Inflammatory macrophage treated with lipopolysaccharide for 1 hour (primary cell): ENCODE results near the gene ECSIT.
"Not testable (repeated sequence)": the region's sequence is repeated elsewhere in the genome, so short reads cannot be mapped to it uniquely, and the experiment has no call there.

Experiments
- DNase-seq, 2 donors: peaks; one replicate each; pipeline ENCODE4 v3.0.0-alpha.2; 2020 to 2022

The ECSIT gene, protein sequence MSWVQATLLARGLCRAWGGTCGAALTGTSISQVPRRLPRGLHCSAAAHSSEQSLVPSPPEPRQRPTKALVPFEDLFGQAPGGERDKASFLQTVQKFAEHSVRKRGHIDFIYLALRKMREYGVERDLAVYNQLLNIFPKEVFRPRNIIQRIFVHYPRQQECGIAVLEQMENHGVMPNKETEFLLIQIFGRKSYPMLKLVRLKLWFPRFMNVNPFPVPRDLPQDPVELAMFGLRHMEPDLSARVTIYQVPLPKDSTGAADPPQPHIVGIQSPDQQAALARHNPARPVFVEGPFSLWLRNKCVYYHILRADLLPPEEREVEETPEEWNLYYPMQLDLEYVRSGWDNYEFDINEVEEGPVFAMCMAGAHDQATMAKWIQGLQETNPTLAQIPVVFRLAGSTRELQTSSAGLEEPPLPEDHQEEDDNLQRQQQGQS

DNA sequence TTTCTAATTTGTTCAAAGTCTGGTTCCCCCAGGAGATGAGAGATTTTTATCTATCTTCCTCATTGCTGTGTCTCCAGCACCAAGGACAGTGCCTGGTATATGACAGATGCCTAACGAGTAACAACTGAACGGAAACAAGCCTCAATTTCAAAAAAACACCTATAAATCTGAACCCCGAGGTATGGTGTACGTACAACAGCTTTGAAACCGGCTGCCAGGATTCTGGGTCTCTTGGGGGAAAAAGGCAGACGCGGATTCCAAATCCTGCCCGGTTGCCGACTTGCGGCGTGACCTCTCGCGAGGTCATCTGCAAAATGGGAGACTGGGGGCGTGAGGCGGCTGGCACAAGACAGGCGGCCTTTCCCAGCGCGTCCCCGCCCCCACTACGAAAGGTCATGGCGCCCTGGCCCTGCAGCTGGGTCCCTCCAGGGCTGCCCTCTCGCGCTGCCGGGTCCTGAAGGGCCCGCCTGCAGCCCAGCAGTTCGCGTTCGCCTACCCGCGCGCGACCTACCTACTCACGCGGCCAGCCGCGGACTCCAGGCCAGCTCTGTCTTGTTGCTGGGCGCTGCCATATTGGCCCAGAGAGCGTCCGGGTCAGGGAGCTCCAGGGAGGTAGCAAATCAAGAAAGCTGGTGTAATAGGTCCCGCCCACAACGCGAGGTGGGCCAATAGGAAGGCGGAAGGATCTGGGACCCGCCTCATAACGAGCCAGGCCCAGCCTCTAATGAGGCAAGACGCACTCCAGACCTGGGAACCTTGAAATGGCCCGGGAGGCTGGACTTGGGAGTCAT is at the start of gene ECSIT:
Gene ECSIT (minus strand): TSS at position 584 of the 791 bp plus-strand sequence. CDS start 9,964 bp downstream, outside the sequence.
- peak; percentile 98 to 99 for DNase-seq

DNA sequence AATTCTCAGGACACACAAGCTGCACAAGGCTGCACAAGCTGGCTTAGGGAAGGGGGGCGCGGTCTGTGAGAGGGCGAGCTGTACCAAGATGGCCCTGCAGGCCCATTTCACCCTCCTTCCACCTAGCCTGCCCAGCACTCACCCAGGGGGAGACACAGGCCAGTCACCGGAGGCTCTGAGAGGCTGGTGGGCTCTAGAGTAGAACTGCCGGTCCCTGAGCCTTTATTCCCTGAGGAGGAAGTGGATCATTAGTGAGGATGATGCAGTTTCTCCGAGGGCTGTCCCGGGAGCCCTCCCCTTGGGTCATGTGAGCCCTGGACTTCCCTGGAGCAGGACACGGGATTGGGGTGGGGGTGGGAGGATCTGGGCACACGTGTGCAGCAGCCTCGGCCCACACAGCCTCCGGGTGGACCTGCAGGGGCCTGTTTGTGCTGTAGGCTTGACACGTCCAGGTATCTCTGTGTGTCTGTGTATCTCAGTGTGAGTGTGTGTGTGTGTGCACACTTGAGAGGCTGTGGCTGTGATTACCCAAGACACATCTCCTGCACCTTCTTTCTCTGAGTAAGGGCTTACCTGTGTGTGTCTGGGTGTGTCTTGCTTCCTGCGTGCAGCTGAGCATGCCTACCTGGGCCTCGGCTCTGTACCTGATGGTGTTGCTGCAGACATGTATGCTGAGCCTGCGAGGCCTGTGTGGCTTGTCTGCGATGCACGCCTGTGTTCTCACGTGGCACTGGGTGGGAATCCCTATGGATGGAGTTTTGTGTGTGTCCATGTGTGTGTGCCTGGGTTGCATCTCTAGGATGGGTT is 48.7 kb upstream of the ECSIT start, which contains the start of gene ACP5:
Gene ACP5 (minus strand): TSS at position 195 of the 807 bp plus-strand sequence. CDS start 328 bp downstream, outside the sequence.
- peak; percentile 59 to 80 for DNase-seq

DNA sequence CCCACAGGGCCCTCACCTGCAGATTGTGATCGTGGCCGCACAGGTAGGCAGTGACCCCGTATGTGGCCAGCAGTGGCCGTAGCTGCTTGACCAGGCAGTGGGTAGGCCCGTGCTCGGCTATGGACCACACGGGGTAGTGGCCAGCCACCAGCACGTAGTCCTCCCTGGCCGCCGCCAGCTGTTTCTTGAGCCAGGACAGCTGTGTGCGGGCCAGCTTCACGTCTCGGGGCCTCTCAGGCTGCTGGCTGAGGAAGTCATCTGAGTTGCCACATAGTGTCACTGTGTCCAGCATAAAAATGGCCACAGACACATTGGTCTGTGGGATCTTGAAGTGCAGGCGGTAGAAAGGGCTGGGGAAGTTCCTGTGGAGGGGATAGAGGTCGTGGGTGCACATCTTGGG is 47.3 kb upstream of the ECSIT start:
- DNase-seq: peak; percentile 38 to 53

DNA sequence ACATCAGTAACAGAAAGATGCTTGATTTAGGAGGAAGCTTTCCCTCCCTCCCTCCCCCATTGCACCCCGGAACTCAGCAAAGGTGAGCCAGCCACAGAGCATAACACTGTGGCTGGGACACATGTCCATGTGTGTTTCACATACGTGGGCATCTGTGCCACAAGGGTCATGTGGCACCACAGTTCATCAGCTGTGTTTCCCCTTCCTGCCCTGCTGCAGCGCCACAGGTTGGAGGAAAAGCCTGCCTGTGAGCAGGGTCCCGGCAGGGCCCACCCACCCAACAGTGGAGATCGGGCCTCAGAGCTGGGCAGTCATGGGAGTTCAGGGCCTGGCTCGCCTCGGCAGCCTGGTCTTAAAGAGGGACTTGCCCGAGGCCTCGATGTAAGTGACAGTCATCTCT is 45.8 kb upstream of the ECSIT start:
- no peak for DNase-seq

DNA sequence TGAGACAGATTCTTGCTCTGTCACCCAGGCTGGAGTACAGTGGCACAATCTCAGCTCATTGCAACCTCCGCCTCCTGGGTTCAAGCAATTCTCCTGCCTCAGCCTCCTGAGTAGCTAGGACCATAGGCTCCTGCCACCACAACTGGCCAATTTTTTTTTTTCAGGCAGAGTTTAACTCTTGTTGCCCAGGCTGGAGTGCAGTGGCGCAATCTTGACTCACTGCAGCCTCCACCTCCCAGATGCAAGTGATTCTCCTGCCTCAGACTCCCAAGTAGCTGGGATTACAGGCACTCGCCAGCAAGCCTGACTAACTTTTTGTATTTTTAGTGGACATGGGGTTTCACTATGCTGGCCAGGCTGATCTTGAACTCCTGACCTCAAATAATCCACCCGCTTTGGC is 44.8 kb upstream of the ECSIT start:
- DNase-seq: not testable (repeated sequence)

DNA sequence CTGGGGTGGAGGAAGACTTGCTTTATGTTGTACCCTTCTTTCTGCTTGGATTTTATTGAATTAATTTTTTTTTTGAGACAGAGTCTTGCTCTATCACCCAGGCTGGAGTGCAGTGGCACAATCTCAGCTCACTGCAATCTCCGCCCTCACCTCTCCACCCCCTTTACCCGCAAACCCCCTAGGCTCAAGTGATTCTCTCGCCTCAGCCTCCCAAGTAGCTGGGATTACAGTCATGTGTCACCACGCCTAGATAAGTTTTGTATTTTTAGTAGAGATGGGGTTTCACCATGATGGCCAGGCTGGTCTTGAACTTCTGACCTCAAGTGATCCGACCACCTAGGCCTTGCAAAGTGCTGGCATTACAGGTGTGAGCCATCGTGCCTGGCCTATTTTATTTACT is 44.4 kb upstream of the ECSIT start:
- DNase-seq: not testable (repeated sequence)

DNA sequence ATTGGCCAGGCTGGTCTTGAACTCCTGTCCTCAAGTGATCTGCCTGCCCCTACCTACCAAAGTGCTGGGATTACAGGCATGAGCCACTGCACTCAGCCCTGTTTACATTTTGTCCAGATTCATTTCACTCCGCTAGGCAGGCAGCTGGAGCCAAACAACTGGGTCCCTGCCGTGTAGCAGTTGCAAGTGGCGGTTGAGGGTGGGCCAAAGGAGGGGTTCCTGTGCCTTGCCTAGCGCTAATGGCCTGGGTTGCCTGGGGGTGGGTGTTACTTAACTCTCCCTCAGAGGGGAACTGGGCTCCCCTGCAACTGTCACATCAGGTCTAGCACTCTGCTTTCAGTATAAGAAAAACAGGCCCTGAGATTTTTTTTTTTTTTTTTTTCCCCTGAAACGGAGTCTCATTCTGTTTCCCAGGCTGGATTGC is 41.1 kb upstream of the ECSIT start:
- DNase-seq: peak in 1 of 2 donors; percentile 44

DNA sequence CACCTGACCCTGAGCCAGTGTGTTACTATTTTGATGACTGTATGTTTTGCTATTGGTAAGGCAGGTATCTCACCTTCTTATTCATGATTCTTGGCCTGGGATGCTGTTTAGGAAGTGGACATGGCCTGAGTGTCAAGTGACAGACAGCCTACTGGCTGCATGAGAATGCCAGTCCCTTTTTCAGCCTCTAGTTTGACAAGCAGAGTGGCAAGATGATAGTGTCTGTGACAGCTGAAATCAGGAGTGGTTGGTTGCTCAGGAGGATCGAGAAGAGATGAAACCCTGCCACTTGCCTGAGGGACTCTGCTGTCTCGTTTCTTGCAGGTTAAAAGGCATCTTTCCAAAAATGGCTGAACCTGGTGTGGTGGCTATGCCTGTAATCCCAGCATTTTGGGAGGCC is 37.2 kb upstream of the ECSIT start:
- DNase-seq: no peak

DNA sequence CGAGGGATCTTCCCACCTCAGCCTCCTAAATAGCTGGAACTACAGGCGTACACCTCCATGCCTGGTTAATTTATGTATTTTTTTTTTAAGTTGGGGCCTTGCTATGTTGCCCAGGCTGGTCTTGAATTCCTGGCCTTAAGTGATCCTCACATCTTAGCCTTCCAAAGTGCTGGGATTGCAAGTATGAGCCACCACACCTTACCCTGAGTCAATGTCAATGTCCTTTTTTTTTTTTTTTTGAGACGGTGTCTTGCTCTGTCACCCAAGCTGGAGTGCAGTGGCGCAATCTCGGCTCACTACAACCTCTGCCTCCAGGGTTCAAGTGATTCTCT is 36.7 kb upstream of the ECSIT start:
- not testable (repeated sequence) for DNase-seq

DNA sequence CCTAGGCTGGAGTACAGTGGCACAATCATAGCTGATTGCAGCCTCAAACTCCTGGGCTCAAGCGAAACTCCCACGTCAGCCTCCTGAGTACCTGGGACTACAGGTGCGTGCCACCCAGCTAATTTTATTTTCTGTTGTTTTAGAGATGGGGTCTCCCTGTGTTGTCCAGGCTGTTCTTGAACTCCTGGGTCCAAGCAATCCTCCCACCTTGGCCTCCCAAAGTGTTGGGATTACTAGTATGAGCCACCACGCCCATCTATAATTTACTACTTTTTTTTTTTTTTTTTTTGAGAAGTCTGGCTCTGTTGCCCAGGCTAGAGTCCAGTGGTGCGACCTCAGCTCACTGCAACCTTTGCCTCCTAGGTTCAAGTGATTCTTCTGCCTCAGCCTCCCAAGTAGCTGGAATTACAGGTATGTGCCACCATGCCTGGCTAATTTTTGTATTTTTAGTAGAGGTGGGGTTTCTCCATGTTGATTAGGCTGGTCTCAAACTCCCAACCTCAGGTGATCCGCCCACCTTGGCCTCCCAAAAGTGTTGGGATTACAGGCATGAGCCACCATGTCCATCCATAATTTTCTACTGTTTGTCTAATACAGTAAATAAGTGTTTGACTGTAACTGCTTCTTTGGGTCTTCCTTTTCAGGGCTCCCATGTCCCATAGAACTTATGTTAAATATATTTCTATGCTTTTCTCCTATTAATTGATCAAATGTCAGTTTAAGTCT is 35.3 kb upstream of the ECSIT start:
- DNase-seq: not testable (repeated sequence)

DNA sequence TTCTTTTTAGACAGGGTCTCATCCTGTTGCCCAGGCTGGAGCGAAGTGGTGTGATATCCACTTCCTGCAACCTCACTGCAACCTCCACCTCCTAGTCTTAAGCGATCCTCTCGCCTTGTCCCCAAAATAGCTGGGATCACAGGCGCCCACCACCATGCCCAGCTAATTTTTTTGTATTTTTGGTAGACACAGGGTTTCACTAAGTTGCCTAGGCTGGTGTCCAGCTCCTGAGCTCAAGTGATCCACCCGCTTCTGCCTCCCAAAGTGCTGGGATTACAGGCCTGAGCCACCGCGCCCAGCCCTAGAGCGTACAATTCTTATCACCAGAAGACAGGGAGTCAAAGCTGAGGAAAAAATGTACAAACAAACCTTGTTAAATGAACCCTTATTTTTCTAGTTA is 34.6 kb upstream of the ECSIT start:
- DNase-seq: no peak

DNA sequence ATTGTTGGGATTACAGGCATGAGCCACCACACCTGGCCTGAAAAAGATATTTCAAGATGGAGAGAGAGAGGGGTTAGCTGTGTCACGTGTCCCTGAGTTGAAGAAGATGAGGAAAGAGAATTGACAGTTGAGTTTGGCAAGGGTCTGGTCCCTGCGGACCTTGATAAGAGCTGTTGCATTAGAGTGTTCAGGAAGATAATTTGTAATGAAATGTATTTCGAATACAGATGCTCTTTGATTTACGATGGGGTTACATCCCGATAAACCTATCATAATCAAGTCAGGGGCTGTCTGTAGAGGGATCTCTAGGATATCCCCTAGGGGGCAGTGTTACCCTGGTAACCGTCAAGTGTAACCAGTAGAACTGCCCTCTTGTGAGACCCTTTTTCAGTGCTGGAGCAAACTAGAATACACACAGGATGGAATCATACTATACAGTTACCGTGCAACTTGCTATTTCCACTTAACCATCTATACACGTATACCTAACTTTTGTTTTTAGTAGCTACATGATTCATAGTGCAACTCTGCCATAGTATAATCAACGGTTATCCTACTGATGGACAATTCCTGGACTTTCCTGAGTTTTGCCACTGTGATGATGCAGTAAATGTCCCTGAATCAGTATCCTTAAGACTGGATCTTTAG is 31.6 kb upstream of the ECSIT start:
- peak; percentile 78 to 88 for DNase-seq

DNA sequence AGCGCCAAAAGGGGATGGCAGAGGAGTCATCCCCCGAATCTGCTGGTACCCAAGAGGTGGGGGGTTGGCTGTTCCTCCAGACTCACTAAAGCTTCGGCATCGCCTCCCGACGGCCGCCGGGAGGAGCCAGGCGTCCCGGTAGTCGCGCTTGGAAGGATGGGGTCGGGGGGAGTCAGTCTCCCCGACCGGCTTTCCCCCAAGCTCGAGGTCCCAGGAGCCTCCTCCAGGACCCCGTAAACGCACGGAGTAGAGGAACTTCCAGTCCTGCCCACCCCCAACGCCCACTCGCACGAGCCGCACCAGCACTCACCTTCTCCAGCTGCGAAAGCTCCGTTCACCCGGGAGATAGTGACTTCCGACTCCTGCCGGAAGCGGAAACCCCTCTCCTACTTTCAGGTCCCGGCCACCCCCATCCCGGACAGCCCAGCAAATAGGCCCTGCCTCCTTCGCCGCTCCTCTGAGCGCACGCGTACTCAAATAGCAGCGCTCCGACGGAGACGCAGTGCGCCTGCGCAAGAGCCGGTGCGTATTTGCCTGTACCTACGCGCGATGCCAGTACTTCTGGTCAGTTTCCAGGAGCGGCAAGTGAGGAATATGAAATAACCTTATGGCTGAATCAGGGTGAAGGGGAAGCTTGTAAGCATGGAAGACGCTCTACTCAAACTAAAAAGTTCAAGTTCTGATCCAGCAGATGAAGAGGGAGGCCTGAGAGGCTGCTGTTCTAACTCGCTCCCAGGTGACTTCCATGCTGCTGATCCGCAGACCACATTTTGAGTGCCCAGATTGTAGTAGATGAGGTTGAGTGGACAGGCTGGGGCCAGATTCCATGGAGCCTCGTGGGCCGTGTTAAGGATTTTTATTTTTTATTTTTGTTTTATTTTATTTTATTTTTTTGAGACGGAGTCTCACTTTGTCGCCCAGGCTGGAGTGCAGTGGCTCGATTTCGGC is 30.2 kb upstream of the ECSIT start, which contains the start of gene ELOF1:
Gene ELOF1 (minus strand): TSS at position 350 of the 948 bp plus-strand sequence. CDS start 4,883 bp downstream, outside the sequence.
- peak; percentile 98 for DNase-seq

DNA sequence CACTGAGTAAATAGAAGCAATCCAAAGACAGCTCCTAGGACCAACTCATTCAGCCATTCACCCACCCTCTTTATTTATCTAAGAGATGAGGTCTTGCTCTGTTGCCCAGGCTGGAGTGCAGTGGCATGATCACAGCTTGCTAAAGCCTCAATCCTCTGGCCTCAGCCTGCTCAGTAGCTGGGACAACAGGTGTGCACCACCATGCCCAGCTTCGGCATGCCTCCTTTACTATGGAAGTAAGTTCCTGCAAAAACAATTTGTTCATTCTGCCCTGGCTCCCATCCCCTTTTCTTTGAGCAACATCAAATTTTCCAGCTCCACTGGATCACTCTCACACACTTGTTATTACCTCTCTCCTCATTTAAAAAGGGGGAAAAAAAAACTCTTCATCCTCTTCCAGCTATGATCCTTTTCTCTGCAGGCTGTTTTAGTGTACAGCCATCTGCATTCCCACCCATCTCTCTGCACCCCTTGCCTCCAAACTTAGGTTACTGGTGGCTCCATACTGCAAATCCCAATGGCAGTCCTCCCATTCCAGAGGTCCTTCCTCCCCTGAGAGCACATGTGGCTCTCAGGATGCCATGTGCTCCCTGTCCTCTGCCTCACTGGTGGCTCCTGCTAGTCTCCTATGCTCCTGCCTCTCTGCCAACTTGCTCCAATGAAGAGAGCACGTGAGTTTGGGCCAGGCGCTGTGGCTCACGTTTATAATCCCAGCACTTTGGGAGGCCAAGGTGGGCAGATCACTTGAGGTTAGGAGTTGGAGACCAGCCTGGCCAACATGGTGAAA is 27.9 kb upstream of the ECSIT start:
- DNase-seq: no peak

DNA sequence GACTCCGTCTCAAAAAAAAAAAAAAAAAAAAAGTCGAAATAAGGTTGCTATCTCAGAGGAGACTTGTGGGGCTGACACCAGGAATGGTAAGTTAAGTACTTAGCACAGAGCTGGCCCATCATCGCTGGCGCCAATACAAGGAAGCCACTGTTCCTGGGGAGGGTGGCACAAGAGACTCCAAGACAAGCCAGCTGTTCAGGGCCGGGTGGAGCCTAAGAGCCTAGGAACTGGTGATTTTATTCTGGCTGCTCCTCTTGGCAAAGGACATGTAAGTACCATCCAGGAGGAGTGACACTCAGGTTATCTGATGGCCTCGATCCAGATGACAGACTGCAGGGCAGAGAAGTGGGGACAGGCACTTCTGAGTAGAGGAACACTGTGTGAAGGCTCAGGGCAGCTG is 26.3 kb upstream of the ECSIT start:
- DNase-seq: no peak

DNA sequence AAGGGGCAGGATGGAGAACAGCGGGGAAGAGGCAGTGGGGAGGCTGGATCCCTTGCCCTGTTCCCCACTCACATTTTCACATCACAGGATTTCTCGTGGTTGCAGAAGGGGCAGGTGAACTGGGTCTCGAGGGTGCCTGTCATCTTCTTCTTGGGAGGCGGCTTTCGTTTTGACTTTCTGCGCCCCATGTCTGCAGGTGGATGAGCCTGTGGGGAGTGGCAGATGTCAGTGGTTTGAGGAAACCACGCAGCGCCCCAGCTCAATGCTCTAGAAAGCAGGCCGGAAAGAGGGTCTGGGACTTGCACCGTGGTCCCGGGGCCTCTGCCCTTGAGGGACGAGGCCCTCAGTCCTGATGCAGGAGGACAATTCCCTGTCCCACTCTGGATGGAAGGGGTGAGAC is 25.2 kb upstream of the ECSIT start:
- no peak for DNase-seq

DNA sequence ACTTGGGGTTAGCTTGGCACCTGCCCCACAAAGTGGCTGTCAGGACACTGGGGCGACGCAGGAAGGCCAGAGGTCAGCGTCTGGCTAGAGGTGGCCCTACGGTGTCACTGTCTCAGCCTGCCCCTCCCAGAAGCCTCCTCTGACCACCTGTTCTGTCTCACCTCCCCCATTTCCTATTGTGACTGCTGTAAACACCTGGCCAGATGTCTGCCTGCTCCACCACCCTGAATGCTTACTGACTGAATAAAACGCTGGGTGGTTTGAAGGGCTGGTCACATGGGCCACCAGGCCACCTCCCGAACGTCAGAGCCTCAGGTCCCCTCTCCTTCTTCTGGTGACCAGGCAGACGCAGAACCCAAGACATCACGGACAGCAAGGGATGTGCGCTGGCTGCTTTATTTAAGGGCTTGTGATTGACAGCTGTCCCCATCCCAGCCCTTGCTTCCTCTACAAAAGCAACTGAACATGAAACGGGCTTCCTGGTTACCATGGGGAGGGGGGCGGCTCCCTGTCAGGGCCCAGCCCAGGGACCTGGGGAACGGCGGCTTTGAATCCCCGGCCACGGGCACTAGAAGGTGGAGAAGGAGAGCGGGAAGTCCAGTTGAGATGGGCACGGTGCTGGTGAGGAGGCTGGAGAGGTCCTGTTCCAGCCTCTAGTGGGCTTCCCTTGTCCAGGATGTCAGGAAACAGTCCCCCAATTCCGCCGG is 23.9 kb upstream of the ECSIT start:
- no peak for DNase-seq

DNA sequence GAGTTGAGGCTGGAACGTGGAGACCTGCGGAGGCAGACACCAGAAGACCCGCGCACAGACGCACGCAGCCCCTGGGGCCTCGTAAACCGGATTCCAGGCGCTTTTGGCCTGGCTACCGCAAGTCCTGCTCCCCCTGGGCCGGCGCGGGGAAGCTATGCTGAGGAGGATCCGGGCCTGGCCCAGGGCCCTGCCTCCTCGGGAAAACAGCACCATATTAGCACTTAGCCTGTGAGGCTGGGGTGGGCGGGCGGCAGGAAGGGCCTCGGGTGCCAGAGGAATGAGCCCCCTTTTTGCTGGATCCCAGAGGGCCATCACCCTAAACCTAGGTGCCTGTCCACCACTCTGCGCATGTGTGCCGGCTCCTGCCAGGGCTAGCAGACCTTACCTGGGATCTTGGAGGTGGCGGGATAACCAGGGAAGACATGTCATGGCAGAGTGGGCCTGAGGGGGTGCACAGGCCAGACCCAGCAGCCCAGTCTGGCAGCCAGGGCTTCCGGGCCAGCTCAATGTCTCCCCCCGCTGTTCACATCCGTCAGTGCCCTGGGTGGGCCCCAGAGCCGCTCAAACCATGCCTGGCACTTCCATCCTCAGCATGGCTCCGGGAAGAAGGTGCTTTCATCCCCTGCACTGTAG is 22.8 kb upstream of the ECSIT start:
- DNase-seq: no peak
